ENCODE results near the gene UPP2. TPM values are rescaled to one million over a fixed set of nuclear protein-coding genes. Genes with fewer than 3 reads are reported as not detected.

The UPP2 gene
- total RNA-seq, 1 donor: not detected

DNA sequence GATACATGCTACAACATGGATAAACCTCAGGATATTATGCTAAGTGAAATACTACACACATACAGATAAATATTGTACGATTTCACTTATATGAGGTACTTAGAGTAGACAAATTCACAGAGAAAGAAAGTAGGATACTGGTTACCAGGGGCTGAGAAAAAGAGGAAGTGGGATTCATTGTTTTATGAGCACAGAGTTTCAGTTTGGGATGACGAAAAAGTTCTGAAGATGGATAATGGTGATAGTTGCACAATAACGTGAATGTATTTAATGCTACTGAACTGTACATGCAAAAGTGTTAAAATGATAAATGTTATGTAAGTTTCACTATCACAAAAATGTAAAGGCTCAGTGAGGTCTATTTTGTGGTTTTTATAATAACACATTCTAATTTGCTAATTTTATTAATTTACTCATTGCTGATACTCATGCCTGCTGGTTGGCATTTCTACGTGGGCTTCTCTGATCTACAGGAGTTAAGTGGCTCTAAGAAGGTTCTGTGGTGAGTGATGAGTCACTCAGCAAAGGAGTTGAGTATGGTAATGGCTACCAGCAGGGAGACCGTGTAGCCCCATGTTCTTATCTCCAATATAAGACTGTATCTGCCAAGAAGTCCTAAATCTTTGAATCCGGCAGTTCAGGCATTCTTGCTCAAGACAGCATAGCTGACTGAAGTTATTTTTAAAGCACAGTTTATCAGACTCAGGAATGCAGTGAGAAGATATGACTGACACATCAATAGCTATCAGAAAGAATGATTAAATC lies 41.1 kb downstream of the UPP2 start:
- Histone ChIP-seq H3K9me3 (ENCODE audit: low read depth, low read length) (no peaks in the 10 kb centered on the region), H3K4me3 (ENCODE audit: low read length) (no peak overlapping the region), H3K4me1 (ENCODE audit: insufficient read depth, low read length) (peaks cover 17% of the 10 kb centered on the region), H3K27me3 (ENCODE audit: insufficient read depth, low read length) (no peaks in the 10 kb centered on the region)

DNA sequence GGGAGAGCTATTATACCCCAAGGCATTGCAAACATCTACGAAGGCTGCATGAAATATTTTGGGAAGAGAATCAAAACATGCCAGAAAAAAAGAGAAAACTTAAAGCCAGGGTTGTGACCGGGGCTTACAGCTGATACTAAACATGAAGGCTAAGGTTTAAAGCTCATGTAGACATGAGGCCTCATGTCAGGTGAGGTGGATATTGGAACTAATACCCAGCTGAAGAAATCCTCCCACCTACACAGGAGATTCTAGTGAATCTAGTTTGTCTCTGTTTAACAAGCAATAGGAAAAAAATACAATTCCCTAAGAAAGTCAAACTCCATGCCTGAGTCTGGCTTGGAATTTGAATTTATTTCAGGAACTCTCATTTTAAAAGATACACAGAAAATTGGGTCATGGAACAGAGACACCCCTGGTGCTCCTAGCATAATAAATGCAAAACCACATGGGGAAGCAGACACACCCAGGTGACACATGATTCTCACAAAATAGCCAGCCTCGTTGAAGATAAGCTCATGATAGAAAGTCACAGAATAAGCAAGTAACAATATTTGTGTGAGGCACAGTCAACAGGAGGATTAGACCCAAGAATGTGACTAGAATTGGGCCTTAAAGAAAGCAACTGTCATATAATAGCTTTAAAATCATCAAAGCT lies 42.2 kb downstream of the UPP2 start:
- H3K9me3 ChIP-seq (ENCODE audit: low read depth, low read length): no peaks in the 10 kb centered on the region
- peaks cover 17% of the 10 kb centered on the region for H3K4me1 ChIP-seq (ENCODE audit: insufficient read depth, low read length)
- no peaks in the 10 kb centered on the region for H3K27me3 ChIP-seq (ENCODE audit: insufficient read depth, low read length)
- no peak overlapping the region for H3K4me3 ChIP-seq (ENCODE audit: low read length)

DNA sequence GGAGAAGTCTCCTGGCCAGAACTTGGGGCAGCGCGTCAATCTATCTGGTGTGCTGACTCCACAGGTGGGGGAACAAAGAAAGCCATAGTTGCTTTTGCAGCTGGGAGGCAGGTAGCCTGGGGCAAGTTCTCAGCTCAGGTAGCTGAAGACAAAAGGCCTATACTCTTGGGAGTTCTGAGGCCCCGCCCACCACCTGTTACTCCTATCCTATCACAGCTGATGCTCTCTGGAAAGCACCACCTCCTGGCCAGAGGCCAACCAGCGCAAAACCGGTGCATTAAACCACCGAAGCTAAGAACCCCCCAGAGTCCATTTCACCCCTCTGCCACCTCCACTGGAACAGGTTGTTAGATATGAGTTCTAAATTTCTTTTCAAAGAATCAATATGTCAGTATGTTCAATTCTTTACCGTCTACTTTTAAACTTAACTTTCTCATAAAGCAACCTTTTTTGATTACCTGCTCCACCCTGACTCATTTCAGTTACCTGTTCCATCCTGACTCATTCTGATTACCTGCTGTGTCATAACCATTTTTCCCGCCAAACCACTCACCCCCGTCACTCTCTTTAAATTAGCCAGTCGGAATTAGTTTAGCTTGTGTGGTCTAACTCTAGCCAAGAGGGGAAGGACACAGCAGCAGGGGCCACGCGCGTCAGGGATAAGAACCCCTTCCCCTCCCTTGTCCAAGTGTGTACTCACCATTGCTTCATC lies 43.4 kb downstream of the UPP2 start:
- no peaks in the 10 kb centered on the region for H3K27me3 ChIP-seq (ENCODE audit: insufficient read depth, low read length)
- H3K4me3 ChIP-seq (ENCODE audit: low read length): no peak overlapping the region
- H3K4me1 ChIP-seq (ENCODE audit: insufficient read depth, low read length): peaks cover 17% of the 10 kb centered on the region
- no peaks in the 10 kb centered on the region for H3K9me3 ChIP-seq (ENCODE audit: low read depth, low read length)

DNA sequence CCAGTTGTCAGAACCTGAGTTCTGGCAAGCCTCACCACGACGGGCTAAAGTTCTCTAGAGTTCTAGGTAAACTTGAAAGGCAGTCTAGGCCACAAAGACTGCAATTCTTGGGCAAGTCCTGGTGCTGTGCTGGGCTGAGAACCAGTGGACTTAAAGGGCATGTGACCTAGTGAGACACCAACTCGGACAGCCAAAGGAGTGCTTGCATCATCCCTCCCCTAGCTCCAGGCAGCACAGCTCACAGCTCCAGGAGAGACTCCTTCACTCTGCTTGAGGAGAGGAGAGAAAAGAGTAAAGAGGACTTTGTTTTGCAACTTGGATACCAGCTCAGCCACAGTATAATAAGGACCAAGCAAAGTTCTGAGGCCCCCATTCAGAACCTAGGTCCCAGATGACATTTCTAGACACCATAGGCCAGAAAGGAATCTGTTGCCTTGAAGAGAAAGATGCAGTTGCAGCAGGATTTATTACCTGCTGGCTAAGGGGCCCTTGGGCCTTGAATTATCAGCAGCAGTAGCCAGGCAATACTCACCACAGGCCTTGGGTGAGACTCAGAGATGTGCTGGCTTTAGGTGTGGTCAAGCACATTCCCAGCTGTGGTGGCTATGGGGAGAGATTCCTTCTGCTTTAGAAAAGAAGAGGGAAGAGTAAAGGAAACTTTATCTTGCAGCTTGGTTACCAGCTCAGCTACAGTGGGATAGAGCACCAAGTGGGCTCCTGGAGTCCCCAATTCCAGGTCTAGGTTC lies 51.8 kb downstream of the UPP2 start:
- Histone ChIP-seq H3K4me3 (ENCODE audit: low read length) (no peak overlapping the region), H3K9me3 (ENCODE audit: low read depth, low read length) (no peaks in the 10 kb centered on the region), H3K4me1 (ENCODE audit: insufficient read depth, low read length) (no peaks in the 10 kb centered on the region), H3K27me3 (ENCODE audit: insufficient read depth, low read length) (no peaks in the 10 kb centered on the region)

DNA sequence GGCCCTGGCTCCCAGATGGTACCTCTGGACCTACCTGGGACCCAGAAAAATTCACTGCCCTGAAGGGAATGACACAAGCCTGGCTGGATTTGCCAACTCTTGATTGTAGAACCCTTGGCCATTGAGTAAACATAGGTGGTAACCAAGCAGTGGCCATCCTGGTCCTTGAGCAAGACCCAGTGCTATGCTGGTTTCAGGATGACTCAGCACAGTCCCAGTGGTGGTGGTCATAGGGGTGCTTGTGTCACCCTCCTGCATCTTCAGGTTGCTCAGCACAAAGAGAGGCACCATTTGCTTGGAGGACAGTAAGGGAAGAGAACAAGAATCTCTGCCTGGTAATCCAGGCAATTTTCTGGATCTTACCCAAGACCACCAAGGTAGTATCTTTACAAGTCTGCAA lies 52.9 kb downstream of the UPP2 start:
- Histone ChIP-seq H3K4me3 (ENCODE audit: low read length) (no peak overlapping the region), H3K27me3 (ENCODE audit: insufficient read depth, low read length) (no peaks in the 10 kb centered on the region), H3K4me1 (ENCODE audit: insufficient read depth, low read length) (no peaks in the 10 kb centered on the region), H3K9me3 (ENCODE audit: low read depth, low read length) (no peaks in the 10 kb centered on the region)

DNA sequence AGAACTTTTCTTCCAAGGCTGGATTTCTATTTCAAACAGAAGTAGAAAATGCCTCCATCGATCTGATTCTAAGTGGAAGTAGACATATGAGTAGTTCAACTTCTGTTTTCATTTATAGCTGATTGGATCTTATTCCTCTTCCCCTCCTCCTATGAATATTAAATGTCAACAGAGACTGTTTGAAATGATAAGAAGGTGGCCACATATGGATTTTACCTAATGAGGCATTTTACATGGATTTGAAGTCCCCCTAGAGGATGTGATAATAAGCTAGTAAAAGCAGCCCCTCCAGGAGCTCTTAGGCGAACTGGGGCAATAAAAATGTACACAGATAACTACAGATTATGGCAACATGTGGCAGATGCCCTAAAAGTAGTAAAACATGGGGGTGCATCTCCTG lies 71.0 kb downstream of the UPP2 start:
- Histone ChIP-seq H3K27me3 (ENCODE audit: insufficient read depth, low read length) (no peaks in the 10 kb centered on the region), H3K4me1 (ENCODE audit: insufficient read depth, low read length) (no peaks in the 10 kb centered on the region), H3K4me3 (ENCODE audit: low read length) (no peak overlapping the region), H3K9me3 (ENCODE audit: low read depth, low read length) (no peaks in the 10 kb centered on the region)

DNA sequence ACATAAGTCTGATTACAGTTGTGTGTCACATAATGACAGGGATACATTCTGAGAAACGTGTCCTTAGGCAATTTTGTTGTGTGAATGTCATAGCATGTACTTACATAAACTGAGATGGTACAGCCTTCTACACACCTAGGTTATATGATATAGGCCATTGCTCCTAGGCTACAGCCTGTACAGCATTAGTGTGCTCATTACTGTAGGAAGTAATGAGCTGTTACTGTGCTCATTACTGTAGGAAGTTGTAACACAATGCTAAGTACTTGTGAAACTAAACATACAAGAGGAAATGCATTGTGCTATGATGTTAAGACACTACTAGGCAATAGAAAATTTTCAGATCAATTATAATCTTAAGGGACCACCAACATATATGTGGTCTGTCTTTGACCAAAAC lies 72.8 kb downstream of the UPP2 start:
- Histone ChIP-seq H3K4me3 (ENCODE audit: low read length) (no peak overlapping the region), H3K4me1 (ENCODE audit: insufficient read depth, low read length) (no peaks in the 10 kb centered on the region), H3K27me3 (ENCODE audit: insufficient read depth, low read length) (peaks cover 7% of the 10 kb centered on the region)

DNA sequence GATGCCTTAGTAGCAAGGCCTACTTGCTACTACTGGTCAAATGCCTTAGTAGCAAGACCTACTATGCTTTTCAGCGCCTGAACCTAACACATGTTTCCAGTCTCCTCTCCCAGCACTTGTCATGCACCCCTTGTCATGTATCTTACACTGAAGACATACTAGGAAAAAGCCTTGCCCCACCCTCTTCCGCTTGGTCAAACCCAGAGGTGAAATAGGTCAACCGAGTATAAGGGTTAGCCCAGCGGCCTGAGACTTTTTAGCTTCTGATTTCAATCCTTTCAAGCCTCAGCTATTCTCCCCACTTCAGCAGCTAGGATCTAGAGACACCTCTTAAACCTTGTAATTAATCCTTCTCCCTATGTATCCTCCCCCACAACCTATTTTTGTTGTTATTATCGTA lies 73.3 kb downstream of the UPP2 start:
- Histone ChIP-seq H3K4me1 (ENCODE audit: insufficient read depth, low read length) (no peaks in the 10 kb centered on the region), H3K9me3 (ENCODE audit: low read depth, low read length) (no peaks in the 10 kb centered on the region), H3K27me3 (ENCODE audit: insufficient read depth, low read length) (peaks cover 7% of the 10 kb centered on the region), H3K4me3 (ENCODE audit: low read length) (no peak overlapping the region)

More for the DNA sequence above, 72.8 kb downstream of the UPP2 start:
- H3K9me3 ChIP-seq (ENCODE audit: low read depth, low read length): no peaks in the 10 kb centered on the region

DNA sequence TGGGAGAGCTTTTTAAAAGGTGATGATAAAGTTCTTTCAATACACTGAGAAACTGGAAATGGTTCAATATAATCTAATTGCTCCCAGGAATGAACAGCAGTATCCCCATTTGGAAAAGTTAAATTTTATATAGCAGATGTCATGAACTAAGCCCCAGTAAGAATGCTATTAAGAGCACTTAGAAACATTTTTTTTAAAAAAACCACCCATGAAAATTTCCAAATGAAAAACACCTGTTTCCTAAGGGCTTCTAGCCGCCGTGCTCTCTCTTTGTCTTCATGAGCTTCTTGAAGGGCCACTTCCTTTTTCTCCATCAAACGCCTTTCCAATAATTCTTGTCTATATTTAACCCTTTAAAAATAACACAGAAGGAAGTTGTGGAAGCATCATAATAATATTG lies 77.0 kb downstream of the UPP2 start:
- Histone ChIP-seq H3K4me3 (ENCODE audit: low read length) (no peak overlapping the region), H3K4me1 (ENCODE audit: insufficient read depth, low read length) (no peaks in the 10 kb centered on the region), H3K27me3 (ENCODE audit: insufficient read depth, low read length) (peaks cover 7% of the 10 kb centered on the region)

DNA sequence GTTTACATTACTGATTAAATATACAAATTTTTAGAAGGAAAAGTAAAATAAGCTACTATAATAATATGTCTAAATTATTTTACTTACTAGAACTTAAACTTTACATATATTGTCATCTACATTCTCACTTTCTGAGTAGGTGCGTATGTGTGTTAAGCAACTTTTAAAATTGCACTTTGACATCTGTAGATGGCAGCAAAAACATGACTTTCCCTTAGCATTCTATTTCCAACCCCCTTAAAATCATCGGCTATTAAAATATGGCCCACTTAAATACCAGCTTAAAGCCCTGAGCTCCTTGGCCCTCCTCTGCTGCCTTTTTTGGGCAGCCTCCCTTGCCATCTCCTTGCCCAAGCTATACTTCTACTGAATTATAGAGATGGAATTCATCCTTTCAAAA lies 78.0 kb downstream of the UPP2 start:
- Histone ChIP-seq H3K27me3 (ENCODE audit: insufficient read depth, low read length) (peaks cover 7% of the 10 kb centered on the region), H3K4me3 (ENCODE audit: low read length) (no peak overlapping the region)

More for the DNA sequence above, 77.0 kb downstream of the UPP2 start:
- no peaks in the 10 kb centered on the region for H3K9me3 ChIP-seq (ENCODE audit: low read depth, low read length)

DNA sequence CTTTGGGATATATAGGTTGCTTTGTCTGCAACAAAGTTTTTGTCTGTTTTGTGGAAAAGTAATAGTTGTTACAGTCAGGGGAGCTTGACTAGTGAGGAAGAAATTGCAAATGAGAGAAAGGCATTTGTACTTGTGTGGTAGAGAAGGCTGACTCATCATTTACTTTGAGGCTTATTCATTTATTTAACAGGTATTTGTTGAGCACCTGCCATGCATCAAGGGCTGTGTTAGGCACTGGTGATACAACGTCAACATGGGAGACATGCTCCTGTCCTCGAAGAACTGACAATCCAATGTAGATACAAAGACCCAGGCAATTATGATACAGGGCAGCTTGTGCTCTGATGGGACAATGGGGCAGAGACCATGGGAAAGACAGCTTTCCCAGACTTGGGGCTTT lies 79.5 kb downstream of the UPP2 start:
- no peaks in the 10 kb centered on the region for H3K4me1 ChIP-seq (ENCODE audit: insufficient read depth, low read length)

More for the DNA sequence above, 78.0 kb downstream of the UPP2 start:
- Histone ChIP-seq H3K4me1 (ENCODE audit: insufficient read depth, low read length) (no peaks in the 10 kb centered on the region), H3K9me3 (ENCODE audit: low read depth, low read length) (no peaks in the 10 kb centered on the region)

DNA sequence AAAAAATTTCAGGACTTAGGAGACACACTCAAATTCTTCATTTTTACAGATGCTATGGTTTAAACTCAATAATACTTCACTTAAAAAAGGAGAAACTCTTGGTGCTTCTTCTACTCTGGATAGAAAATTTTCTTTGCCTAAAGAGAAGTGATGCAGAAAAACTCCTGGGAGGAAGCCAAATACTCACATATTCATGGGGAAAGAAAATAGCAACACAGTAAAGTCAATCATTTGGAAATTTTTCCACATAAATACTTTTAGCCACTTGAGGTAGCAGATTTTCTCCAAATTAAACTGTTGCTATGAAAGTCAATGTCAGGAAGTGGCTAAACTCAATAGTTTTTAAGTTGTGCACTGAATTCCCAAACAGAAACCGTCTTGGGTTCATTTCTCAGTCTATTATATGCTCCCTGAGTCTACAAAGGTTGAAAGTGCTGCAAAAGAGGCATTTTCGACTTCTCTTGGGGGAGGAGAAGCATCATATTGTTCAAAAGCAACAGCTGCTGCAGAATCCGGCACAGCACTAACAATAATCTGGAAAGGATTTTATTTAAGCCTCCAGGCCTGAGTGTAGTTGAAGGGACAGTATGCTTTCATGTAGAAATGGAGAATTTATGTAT lies 81.1 kb downstream of the UPP2 start:
- Histone ChIP-seq H3K27me3 (ENCODE audit: insufficient read depth, low read length) (peaks cover 6% of the 10 kb centered on the region), H3K4me1 (ENCODE audit: insufficient read depth, low read length) (no peaks in the 10 kb centered on the region), H3K4me3 (ENCODE audit: low read length) (no peak overlapping the region), H3K9me3 (ENCODE audit: low read depth, low read length) (no peaks in the 10 kb centered on the region)

More for the DNA sequence above, 79.5 kb downstream of the UPP2 start:
- Histone ChIP-seq H3K4me3 (ENCODE audit: low read length) (no peak overlapping the region), H3K9me3 (ENCODE audit: low read depth, low read length) (no peaks in the 10 kb centered on the region), H3K27me3 (ENCODE audit: insufficient read depth, low read length) (peaks cover 7% of the 10 kb centered on the region)

DNA sequence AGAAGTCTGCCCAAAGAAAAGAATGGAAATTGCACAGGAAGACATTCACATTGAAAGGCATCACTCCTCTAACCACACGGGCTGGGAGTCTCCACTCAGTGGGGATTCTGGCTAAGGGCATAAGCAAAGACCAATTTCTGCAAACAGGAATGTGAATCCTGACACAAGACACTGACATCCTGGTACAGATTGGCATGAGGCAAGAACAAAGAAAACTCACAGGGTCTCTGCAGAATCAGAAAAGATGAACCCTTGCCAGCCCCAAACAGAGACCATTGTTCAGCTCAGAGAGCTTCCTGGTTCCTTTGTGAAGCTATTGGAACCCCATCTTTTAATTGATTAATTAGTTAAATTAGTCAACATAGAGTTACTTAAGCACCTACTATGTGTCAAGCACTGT lies 82.3 kb downstream of the UPP2 start:
- H3K4me1 ChIP-seq (ENCODE audit: insufficient read depth, low read length): no peaks in the 10 kb centered on the region
- no peaks in the 10 kb centered on the region for H3K9me3 ChIP-seq (ENCODE audit: low read depth, low read length)
- H3K4me3 ChIP-seq (ENCODE audit: low read length): no peak overlapping the region
- H3K27me3 ChIP-seq (ENCODE audit: insufficient read depth, low read length): no peaks in the 10 kb centered on the region

DNA sequence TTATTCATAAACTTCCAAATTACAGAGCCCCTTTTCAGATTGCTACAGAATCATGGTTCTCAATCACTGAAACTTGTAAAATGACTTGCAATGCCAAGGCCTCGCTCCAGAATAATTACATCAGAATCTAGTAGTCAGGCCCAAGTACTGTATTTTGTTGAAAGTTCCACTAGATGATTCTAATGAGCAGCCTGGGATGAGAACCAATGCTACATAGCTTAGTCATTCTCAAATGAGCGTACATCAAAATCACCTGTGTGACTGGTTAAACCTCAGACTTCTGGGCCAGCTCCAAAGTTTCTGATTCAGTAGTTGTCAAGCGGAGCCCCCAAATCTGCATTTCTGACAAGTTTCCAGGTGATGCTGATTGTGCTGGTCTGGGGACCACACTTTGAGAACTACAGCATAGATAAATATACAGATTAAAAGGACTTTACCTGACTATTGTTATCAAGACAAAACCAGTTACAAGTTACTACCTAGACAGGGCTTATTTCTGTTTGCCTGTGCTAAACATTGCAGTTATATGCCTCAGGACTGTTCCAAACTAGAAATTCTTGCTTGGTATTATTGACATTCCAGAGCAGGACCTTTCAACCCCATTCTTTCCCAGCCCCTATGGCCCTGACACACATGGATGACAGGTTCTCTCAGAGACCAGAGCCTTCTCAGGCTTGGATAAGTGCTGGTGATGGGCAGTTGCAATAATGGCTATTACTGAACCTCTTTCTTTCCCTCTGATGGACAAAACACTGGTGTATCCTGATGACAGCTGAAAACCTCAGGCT lies 83.1 kb downstream of the UPP2 start:
- H3K27me3 ChIP-seq (ENCODE audit: insufficient read depth, low read length): no peaks in the 10 kb centered on the region
- H3K4me3 ChIP-seq (ENCODE audit: low read length): no peak overlapping the region
- H3K4me1 ChIP-seq (ENCODE audit: insufficient read depth, low read length): no peaks in the 10 kb centered on the region
- no peaks in the 10 kb centered on the region for H3K9me3 ChIP-seq (ENCODE audit: low read depth, low read length)
